Ishikawa (cell line): ENCODE data around the gene CMTR2.

Experiments used
- CEBPB ChIP-seq: IDR thresholded peaks from 2 replicates; pipeline ENCODE4 v1.6.1; 2012
- CREB1 ChIP-seq: IDR thresholded peaks from 2 replicates; pipeline ENCODE4 v1.6.1; 2012; ENCODE audit warnings: low read depth
- EGR1 ChIP-seq: IDR thresholded peaks from 2 replicates; pipeline ENCODE4 v1.6.1; 2012
- EP300 ChIP-seq: IDR thresholded peaks from 2 replicates; pipeline ENCODE4 v1.6.1; 2012; ENCODE audit warnings: borderline replicate concordance
- FOXM1 ChIP-seq: IDR thresholded peaks from 2 replicates; pipeline ENCODE4 v1.6.1; 2012; ENCODE audit warnings: low read depth, borderline replicate concordance
- MAX ChIP-seq: IDR thresholded peaks from 2 replicates; pipeline ENCODE4 v1.6.1; 2012
- NFIC ChIP-seq: IDR thresholded peaks from 2 replicates; pipeline ENCODE4 v1.6.1; 2012
- RAD21 ChIP-seq: IDR thresholded peaks from 2 replicates; pipeline ENCODE4 v1.6.1; 2012; ENCODE audit warnings: low read depth
- TAF1 ChIP-seq: IDR thresholded peaks from 2 replicates; pipeline ENCODE4 v1.6.1; 2012; ENCODE audit warnings: low read depth, mild to moderate bottlenecking
- TCF12 ChIP-seq: IDR thresholded peaks from 2 replicates; pipeline ENCODE4 v1.6.1; 2012; ENCODE audit warnings: low read depth
- TEAD4 ChIP-seq: IDR thresholded peaks from 2 replicates; pipeline ENCODE4 v1.6.1; 2012
- YY1 ChIP-seq: IDR thresholded peaks from 2 replicates; pipeline ENCODE4 v1.6.1; 2012; ENCODE audit warnings: low read depth
- ZBTB7A ChIP-seq: IDR thresholded peaks from 2 replicates; pipeline ENCODE4 v1.6.1; 2012; ENCODE audit warnings: low read depth
- TF ChIP-seq, protein P1 (sequence below): IDR thresholded peaks from 2 replicates; pipeline ENCODE4 v1.6.1; 2012; ENCODE audit warnings: low read depth, mild to moderate bottlenecking
- TF ChIP-seq, protein P2 (sequence below): IDR thresholded peaks from 2 replicates; pipeline ENCODE4 v1.6.1; 2012

Gene CMTR2

GRCh38 chr16:71249399-71249798 is 39.8 kb downstream of the CMTR2 start:
- TF ChIP-seq CEBPB, result no peak
- no peak for TF ChIP-seq TAF1
- no peak for TF ChIP-seq TEAD4
- TF ChIP-seq ZBTB7A, result no peak
- TF ChIP-seq, protein P1, sequence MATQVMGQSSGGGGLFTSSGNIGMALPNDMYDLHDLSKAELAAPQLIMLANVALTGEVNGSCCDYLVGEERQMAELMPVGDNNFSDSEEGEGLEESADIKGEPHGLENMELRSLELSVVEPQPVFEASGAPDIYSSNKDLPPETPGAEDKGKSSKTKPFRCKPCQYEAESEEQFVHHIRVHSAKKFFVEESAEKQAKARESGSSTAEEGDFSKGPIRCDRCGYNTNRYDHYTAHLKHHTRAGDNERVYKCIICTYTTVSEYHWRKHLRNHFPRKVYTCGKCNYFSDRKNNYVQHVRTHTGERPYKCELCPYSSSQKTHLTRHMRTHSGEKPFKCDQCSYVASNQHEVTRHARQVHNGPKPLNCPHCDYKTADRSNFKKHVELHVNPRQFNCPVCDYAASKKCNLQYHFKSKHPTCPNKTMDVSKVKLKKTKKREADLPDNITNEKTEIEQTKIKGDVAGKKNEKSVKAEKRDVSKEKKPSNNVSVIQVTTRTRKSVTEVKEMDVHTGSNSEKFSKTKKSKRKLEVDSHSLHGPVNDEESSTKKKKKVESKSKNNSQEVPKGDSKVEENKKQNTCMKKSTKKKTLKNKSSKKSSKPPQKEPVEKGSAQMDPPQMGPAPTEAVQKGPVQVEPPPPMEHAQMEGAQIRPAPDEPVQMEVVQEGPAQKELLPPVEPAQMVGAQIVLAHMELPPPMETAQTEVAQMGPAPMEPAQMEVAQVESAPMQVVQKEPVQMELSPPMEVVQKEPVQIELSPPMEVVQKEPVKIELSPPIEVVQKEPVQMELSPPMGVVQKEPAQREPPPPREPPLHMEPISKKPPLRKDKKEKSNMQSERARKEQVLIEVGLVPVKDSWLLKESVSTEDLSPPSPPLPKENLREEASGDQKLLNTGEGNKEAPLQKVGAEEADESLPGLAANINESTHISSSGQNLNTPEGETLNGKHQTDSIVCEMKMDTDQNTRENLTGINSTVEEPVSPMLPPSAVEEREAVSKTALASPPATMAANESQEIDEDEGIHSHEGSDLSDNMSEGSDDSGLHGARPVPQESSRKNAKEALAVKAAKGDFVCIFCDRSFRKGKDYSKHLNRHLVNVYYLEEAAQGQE, result no peak
- TF ChIP-seq, protein P2, sequence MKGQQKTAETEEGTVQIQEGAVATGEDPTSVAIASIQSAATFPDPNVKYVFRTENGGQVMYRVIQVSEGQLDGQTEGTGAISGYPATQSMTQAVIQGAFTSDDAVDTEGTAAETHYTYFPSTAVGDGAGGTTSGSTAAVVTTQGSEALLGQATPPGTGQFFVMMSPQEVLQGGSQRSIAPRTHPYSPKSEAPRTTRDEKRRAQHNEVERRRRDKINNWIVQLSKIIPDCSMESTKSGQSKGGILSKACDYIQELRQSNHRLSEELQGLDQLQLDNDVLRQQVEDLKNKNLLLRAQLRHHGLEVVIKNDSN, result no peak
- no peak for TF ChIP-seq NFIC
- TF ChIP-seq FOXM1, result no peak
- TF ChIP-seq EGR1, result no peak

DNA sequence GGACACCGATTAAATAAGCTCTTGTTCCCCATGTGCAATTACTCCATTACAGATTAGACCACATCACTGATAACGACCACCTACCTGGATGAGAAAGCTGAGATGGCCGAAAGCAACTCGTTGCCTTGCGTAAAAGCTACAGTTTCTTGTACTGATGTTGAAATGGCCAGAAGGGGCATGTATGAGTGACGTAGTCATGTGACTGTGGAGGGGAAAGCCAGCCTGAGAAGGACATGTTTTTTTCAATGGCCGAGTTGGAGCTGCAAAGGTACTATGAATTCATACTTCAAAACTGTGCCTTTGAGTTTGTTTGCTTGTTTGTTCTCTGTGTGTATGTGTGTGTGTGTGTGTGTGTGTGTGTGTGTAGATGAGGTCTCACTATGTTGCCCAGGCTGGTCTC is 41.7 kb downstream of the CMTR2 start:
- TF ChIP-seq EGR1 (no peak), FOXM1 (no peak)

DNA sequence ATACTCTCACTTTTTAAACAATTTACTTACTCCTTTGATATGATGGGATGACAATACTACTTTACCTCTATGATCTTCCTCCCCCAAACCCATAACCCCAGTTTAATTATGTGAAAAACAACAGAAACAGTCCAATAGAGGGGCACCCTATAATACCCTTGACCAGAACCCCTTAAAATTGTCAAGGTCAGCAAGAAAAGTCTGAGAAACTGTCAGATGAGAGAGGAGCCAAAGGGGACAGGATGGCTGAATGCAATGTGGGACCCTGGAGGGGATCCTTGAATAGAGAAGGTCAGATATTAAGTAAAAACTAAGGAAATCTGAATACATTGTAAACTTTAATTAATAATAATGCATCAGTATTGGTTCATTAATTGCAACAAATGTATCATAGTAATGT is 42.9 kb downstream of the CMTR2 start:
- TF ChIP-seq TEAD4 (no peak), MAX (no peak), EP300 (no peak), YY1 (no peak), NFIC (no peak), EGR1 (no peak), RAD21 (no peak), CREB1 (no peak), TCF12 (no peak), TAF1 (no peak)

DNA sequence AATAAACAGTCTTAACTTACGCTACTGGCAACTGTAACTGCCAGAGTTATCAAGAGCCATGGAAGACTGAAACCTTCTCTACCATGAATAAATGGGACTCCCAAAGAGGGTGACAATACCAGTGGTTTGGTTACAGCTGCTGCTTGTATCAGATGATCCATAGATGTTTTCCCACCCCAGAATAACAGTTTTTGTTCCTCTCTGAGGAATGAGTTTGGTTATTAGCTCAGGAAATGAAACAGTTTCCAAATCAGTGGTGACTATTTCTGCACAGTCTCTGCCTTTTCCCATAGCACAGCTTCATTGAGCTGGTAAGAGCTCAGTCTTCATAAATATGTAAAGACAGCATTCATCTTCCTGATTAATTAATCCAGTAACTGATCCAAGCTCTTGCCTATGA is 44.7 kb downstream of the CMTR2 start:
- no peak for TF ChIP-seq TAF1
- no peak for TF ChIP-seq RAD21
- no peak for TF ChIP-seq CEBPB
- TF ChIP-seq EGR1, result no peak
- TF ChIP-seq, protein P1, result no peak
- TF ChIP-seq NFIC, result no peak
- TF ChIP-seq TCF12, result no peak
- TF ChIP-seq, protein P2, result no peak
- TF ChIP-seq FOXM1, result no peak
- no peak for TF ChIP-seq CREB1
- no peak for TF ChIP-seq YY1
- TF ChIP-seq MAX, result no peak
- TF ChIP-seq EP300, result no peak

GRCh38 chr16:71242601-71243000 is 46.6 kb downstream of the CMTR2 start:
- TF ChIP-seq, protein P2, result no peak

DNA sequence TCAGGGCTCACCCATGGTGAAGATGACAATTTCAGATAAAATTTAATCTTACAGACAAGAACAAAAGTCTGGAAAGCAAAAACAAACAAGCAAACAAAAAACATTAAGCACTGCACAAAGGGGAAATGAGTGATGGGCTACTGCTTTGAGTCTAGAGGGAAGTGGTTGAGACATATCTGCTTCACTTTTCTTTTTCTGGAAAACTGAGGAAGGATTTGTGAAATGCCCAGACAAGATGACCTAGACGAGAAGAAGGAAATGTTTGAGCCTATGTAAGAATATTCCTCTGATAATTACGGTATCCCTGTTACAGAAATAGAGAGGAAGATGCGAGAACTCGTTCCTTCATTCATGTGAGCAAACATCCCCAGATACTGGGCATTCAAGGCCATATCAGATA is 47.2 kb downstream of the CMTR2 start:
- no peak for TF ChIP-seq TCF12
- TF ChIP-seq NFIC, result no peak
